Measurements from ENCODE around the gene ITSN1. TPM values are rescaled to one million over a fixed set of nuclear protein-coding genes. Genes with fewer than 3 reads are reported as not detected.
"Not testable (repeated sequence)": the region's sequence is repeated elsewhere in the genome, so short reads cannot be mapped to it uniquely, and the experiment has no call there.

Gene ITSN1
- total and polyA plus RNA-seq, 2 donors, result 7.2 to 7.4 TPM

- H3K27me3 ChIP-seq (ENCODE audit: control insufficient read depth in 2 of 2, insufficient read depth in 1 of 2, low read length in 1 of 2), result no peaks in the 10 kb centered on the region
- no peaks in the 10 kb centered on the region for H3K9me3 ChIP-seq (ENCODE audit: control insufficient read depth in 2 of 2, insufficient read depth in 1 of 2, low read length in 1 of 2)
- no peaks in the 10 kb centered on the region for H3K4me1 ChIP-seq (ENCODE audit: control insufficient read depth in 2 of 2, insufficient read depth in 2 of 2, low read length in 2 of 2)
- H3K27ac ChIP-seq (ENCODE audit: low read depth in 1 of 2, low read length in 1 of 2), result no peak overlapping the region
- no peak overlapping the region for H3K4me3 ChIP-seq (ENCODE audit: low read length in 2 of 2)
- 99% methylated on average over 2 of the region's 2 CpGs for WGBS
- no peaks in the 10 kb centered on the region for H3K36me3 ChIP-seq (ENCODE audit: control insufficient read depth in 2 of 2, insufficient read depth in 2 of 2, low read length in 1 of 2)
- no peak for DNase-seq (ENCODE audit: low read depth in 6 of 9, low spot score in 9 of 9)
Observed at GRCh38 chr21:33721081-33721480, 78.8 kb downstream of the ITSN1 start.

GRCh38 chr21:33729139-33729538, 86.8 kb downstream of the ITSN1 start:
- not testable (repeated sequence) for H3K36me3 ChIP-seq (ENCODE audit: control insufficient read depth in 2 of 2, insufficient read depth in 2 of 2, low read length in 1 of 2)
- 97% methylated on average over 3 of the region's 3 CpGs for WGBS

GRCh38 chr21:33729641-33730040, 87.3 kb downstream of the ITSN1 start:
- no peak for DNase-seq (ENCODE audit: low read depth in 6 of 9, low spot score in 9 of 9)
- WGBS, result 92% methylated on average over 2 of the region's 2 CpGs
- H3K27ac ChIP-seq (ENCODE audit: low read depth in 1 of 2, low read length in 1 of 2), result no peak overlapping the region
- no peaks in the 10 kb centered on the region for H3K27me3 ChIP-seq (ENCODE audit: control insufficient read depth in 2 of 2, insufficient read depth in 1 of 2, low read length in 1 of 2)
- no peak overlapping the region for H3K4me3 ChIP-seq (ENCODE audit: low read length in 2 of 2)
- H3K9me3 ChIP-seq (ENCODE audit: control insufficient read depth in 2 of 2, insufficient read depth in 1 of 2, low read length in 1 of 2), result no peaks in the 10 kb centered on the region
- no peaks in the 10 kb centered on the region for H3K36me3 ChIP-seq (ENCODE audit: control insufficient read depth in 2 of 2, insufficient read depth in 2 of 2, low read length in 1 of 2)
- H3K4me1 ChIP-seq (ENCODE audit: control insufficient read depth in 2 of 2, insufficient read depth in 2 of 2, low read length in 2 of 2), result no peaks in the 10 kb centered on the region

More at GRCh38 chr21:33729139-33729538, 86.8 kb downstream of the ITSN1 start:
- not testable (repeated sequence) for DNase-seq (ENCODE audit: low read depth in 6 of 9, low spot score in 9 of 9); H3K9me3 ChIP-seq (ENCODE audit: control insufficient read depth in 2 of 2, insufficient read depth in 1 of 2, low read length in 1 of 2); H3K27ac ChIP-seq (ENCODE audit: low read depth in 1 of 2, low read length in 1 of 2); H3K4me3 ChIP-seq (ENCODE audit: low read length in 2 of 2); H3K27me3 ChIP-seq (ENCODE audit: control insufficient read depth in 2 of 2, insufficient read depth in 1 of 2, low read length in 1 of 2); H3K4me1 ChIP-seq (ENCODE audit: control insufficient read depth in 2 of 2, insufficient read depth in 2 of 2, low read length in 2 of 2)

- Histone ChIP-seq H3K27ac (ENCODE audit: low read depth in 1 of 2, low read length in 1 of 2) (no peak overlapping the region), H3K27me3 (ENCODE audit: control insufficient read depth in 2 of 2, insufficient read depth in 1 of 2, low read length in 1 of 2) (no peaks in the 10 kb centered on the region), H3K4me3 (ENCODE audit: low read length in 2 of 2) (no peak overlapping the region), H3K36me3 (ENCODE audit: control insufficient read depth in 2 of 2, insufficient read depth in 2 of 2, low read length in 1 of 2) (no peaks in the 10 kb centered on the region), H3K9me3 (ENCODE audit: control insufficient read depth in 2 of 2, insufficient read depth in 1 of 2, low read length in 1 of 2) (no peaks in the 10 kb centered on the region), H3K4me1 (ENCODE audit: control insufficient read depth in 2 of 2, insufficient read depth in 2 of 2, low read length in 2 of 2) (no peaks in the 10 kb centered on the region)
- no peak for DNase-seq (ENCODE audit: low read depth in 6 of 9, low spot score in 9 of 9)
- 97% methylated on average over 3 of the region's 3 CpGs for WGBS
Observed at GRCh38 chr21:33731447-33731846, 89.1 kb downstream of the ITSN1 start.

- no peak for DNase-seq (ENCODE audit: low read depth in 6 of 9, low spot score in 9 of 9)
- Histone ChIP-seq H3K36me3 (ENCODE audit: control insufficient read depth in 2 of 2, insufficient read depth in 2 of 2, low read length in 1 of 2) (no peaks in the 10 kb centered on the region), H3K4me1 (ENCODE audit: control insufficient read depth in 2 of 2, insufficient read depth in 2 of 2, low read length in 2 of 2) (no peaks in the 10 kb centered on the region), H3K27me3 (ENCODE audit: control insufficient read depth in 2 of 2, insufficient read depth in 1 of 2, low read length in 1 of 2) (no peaks in the 10 kb centered on the region), H3K9me3 (ENCODE audit: control insufficient read depth in 2 of 2, insufficient read depth in 1 of 2, low read length in 1 of 2) (no peaks in the 10 kb centered on the region), H3K27ac (ENCODE audit: low read depth in 1 of 2, low read length in 1 of 2) (no peak overlapping the region), H3K4me3 (ENCODE audit: low read length in 2 of 2) (no peak overlapping the region)
- WGBS, result 96% methylated on average over 3 of the region's 3 CpGs
Observed at GRCh38 chr21:33732038-33732437, 89.7 kb downstream of the ITSN1 start.

- DNase-seq (ENCODE audit: low read depth in 6 of 9, low spot score in 9 of 9), result no peak
- no peak overlapping the region for H3K27ac ChIP-seq (ENCODE audit: low read depth in 1 of 2, low read length in 1 of 2)
- H3K9me3 ChIP-seq (ENCODE audit: control insufficient read depth in 2 of 2, insufficient read depth in 1 of 2, low read length in 1 of 2), result no peaks in the 10 kb centered on the region
- peaks cover 0 to under 1% of the 10 kb centered on the region in 2 donors for H3K36me3 ChIP-seq (ENCODE audit: control insufficient read depth in 2 of 2, insufficient read depth in 2 of 2, low read length in 1 of 2)
- WGBS, result 77% methylated on average over 2 of the region's 2 CpGs
- no peaks in the 10 kb centered on the region for H3K27me3 ChIP-seq (ENCODE audit: control insufficient read depth in 2 of 2, insufficient read depth in 1 of 2, low read length in 1 of 2)
- no peak overlapping the region for H3K4me3 ChIP-seq (ENCODE audit: low read length in 2 of 2)
- no peaks in the 10 kb centered on the region for H3K4me1 ChIP-seq (ENCODE audit: control insufficient read depth in 2 of 2, insufficient read depth in 2 of 2, low read length in 2 of 2)
Observed at GRCh38 chr21:33733601-33734000, 91.3 kb downstream of the ITSN1 start.

GRCh38 chr21:33734291-33734690, 92.0 kb downstream of the ITSN1 start:
- WGBS, result 97% methylated on average over 3 of the region's 3 CpGs
- no peak for DNase-seq (ENCODE audit: low read depth in 6 of 9, low spot score in 9 of 9)
- Histone ChIP-seq H3K9me3 (ENCODE audit: control insufficient read depth in 2 of 2, insufficient read depth in 1 of 2, low read length in 1 of 2) (no peaks in the 10 kb centered on the region), H3K27me3 (ENCODE audit: control insufficient read depth in 2 of 2, insufficient read depth in 1 of 2, low read length in 1 of 2) (no peaks in the 10 kb centered on the region), H3K4me1 (ENCODE audit: control insufficient read depth in 2 of 2, insufficient read depth in 2 of 2, low read length in 2 of 2) (no peaks in the 10 kb centered on the region), H3K27ac (ENCODE audit: low read depth in 1 of 2, low read length in 1 of 2) (no peak overlapping the region), H3K36me3 (ENCODE audit: control insufficient read depth in 2 of 2, insufficient read depth in 2 of 2, low read length in 1 of 2) (peaks cover 0 to 3% of the 10 kb centered on the region in 2 donors), H3K4me3 (ENCODE audit: low read length in 2 of 2) (no peak overlapping the region)

- no peak overlapping the region for H3K27ac ChIP-seq (ENCODE audit: low read depth in 1 of 2, low read length in 1 of 2)
- DNase-seq (ENCODE audit: low read depth in 6 of 9, low spot score in 9 of 9), result no peak
- 100% methylated on average over 2 of the region's 2 CpGs for WGBS
- peaks cover 0 to 3% of the 10 kb centered on the region in 2 donors for H3K36me3 ChIP-seq (ENCODE audit: control insufficient read depth in 2 of 2, insufficient read depth in 2 of 2, low read length in 1 of 2)
- H3K9me3 ChIP-seq (ENCODE audit: control insufficient read depth in 2 of 2, insufficient read depth in 1 of 2, low read length in 1 of 2), result no peaks in the 10 kb centered on the region
- H3K4me1 ChIP-seq (ENCODE audit: control insufficient read depth in 2 of 2, insufficient read depth in 2 of 2, low read length in 2 of 2), result no peaks in the 10 kb centered on the region
- H3K4me3 ChIP-seq (ENCODE audit: low read length in 2 of 2), result no peak overlapping the region
- no peaks in the 10 kb centered on the region for H3K27me3 ChIP-seq (ENCODE audit: control insufficient read depth in 2 of 2, insufficient read depth in 1 of 2, low read length in 1 of 2)
Observed at GRCh38 chr21:33734818-33735217, 92.5 kb downstream of the ITSN1 start.

GRCh38 chr21:33736569-33736968, 94.3 kb downstream of the ITSN1 start:
- Histone ChIP-seq H3K36me3 (ENCODE audit: control insufficient read depth in 2 of 2, insufficient read depth in 2 of 2, low read length in 1 of 2) (peaks cover 0 to 3% of the 10 kb centered on the region in 2 donors), H3K4me3 (ENCODE audit: low read length in 2 of 2) (no peak overlapping the region), H3K9me3 (ENCODE audit: control insufficient read depth in 2 of 2, insufficient read depth in 1 of 2, low read length in 1 of 2) (no peaks in the 10 kb centered on the region), H3K27me3 (ENCODE audit: control insufficient read depth in 2 of 2, insufficient read depth in 1 of 2, low read length in 1 of 2) (no peaks in the 10 kb centered on the region), H3K4me1 (ENCODE audit: control insufficient read depth in 2 of 2, insufficient read depth in 2 of 2, low read length in 2 of 2) (no peaks in the 10 kb centered on the region), H3K27ac (ENCODE audit: low read depth in 1 of 2, low read length in 1 of 2) (no peak overlapping the region)
- 96% methylated on average over 3 of the region's 3 CpGs for WGBS
- no peak for DNase-seq (ENCODE audit: low read depth in 6 of 9, low spot score in 9 of 9)

- no peak overlapping the region for H3K27ac ChIP-seq (ENCODE audit: low read depth in 1 of 2, low read length in 1 of 2)
- peaks cover 0 to 3% of the 10 kb centered on the region in 2 donors for H3K36me3 ChIP-seq (ENCODE audit: control insufficient read depth in 2 of 2, insufficient read depth in 2 of 2, low read length in 1 of 2)
- DNase-seq (ENCODE audit: low read depth in 6 of 9, low spot score in 9 of 9), result no peak
- WGBS, result 96% methylated on average over 5 of the region's 5 CpGs
- no peak overlapping the region for H3K4me3 ChIP-seq (ENCODE audit: low read length in 2 of 2)
- H3K27me3 ChIP-seq (ENCODE audit: control insufficient read depth in 2 of 2, insufficient read depth in 1 of 2, low read length in 1 of 2), result no peaks in the 10 kb centered on the region
- no peaks in the 10 kb centered on the region for H3K4me1 ChIP-seq (ENCODE audit: control insufficient read depth in 2 of 2, insufficient read depth in 2 of 2, low read length in 2 of 2)
- no peaks in the 10 kb centered on the region for H3K9me3 ChIP-seq (ENCODE audit: control insufficient read depth in 2 of 2, insufficient read depth in 1 of 2, low read length in 1 of 2)
Observed at GRCh38 chr21:33739701-33740100, 97.4 kb downstream of the ITSN1 start.
